SK-N-SH (cell line): ENCODE measurements around the gene CLMN. TPM values are rescaled to one million over a fixed set of nuclear protein-coding genes. Genes with fewer than 3 reads are reported as not detected.

ENCODE experiments used
- CTCF ChIA-PET: fragments of 300-600, 350-600 bp; formaldehyde crosslinking; extraction: SDS; loops from one replicate; lab custom pipeline; 2021; lab: Yijun Ruan, JAX
- POLR2A ChIA-PET: fragments of 350-600 bp; sonication (Branson Sonifier 250); formaldehyde crosslinking; extraction: SDS; loops from one replicate; lab custom pipeline; 2020; ENCODE audit warnings: antibody characterized with exemption, inconsistent platforms; lab: Yijun Ruan, JAX
- DNase-seq: peaks from one replicate; pipeline ENCODE4 v3.0.0; 2012
- H2AFZ ChIP-seq: fragments of 200-600 bp; sonication (generic); 2 replicates; pipeline ENCODE4 v1.8.1; 2016; ENCODE audit warnings: antibody characterized with exemption, mild to moderate bottlenecking, low read depth
- H3F3A ChIP-seq: fragments of 200-600 bp; sonication (generic); replicated peaks from 2 replicates; pipeline ENCODE3; 2016; ENCODE audit warnings: antibody characterized with exemption, mild to moderate bottlenecking; ENCODE audit not compliant: insufficient read depth
- H3K27ac ChIP-seq, 2 experiments: fragments of 200-500 bp in 1 of 2; fragments of 200-600 bp in 1 of 2; sonication (Bioruptor generic) in 1 of 2; sonication (generic), shearing (Covaris generic) in 1 of 2; 2 replicates each; pipeline versions ENCODE4 v1.5.1 to v1.6.1; 2014 to 2016; ENCODE audit warnings: low read depth in 2 of 2, inconsistent platforms in 1 of 2, low read length in 1 of 2, mild to moderate bottlenecking in 1 of 2, mixed read lengths in 1 of 2
- H3K27me3 ChIP-seq: fragments of 200-600 bp; sonication (generic), shearing (Covaris generic); 2 replicates; pipeline ENCODE4 v1.6.1; 2016; ENCODE audit warnings: mixed run types; ENCODE audit not compliant: insufficient read depth
- H3K36me3 ChIP-seq, 2 experiments: fragments of 200-500 bp in 1 of 2; fragments of 200-600 bp in 1 of 2; sonication (Bioruptor generic) in 1 of 2; sonication (generic) in 1 of 2; replicated peaks in 1 of 2; 2 replicates each; pipeline versions ENCODE3 to v1.5.1; 2014 to 2016; ENCODE audit warnings: low read length in 1 of 2, mild to moderate bottlenecking in 1 of 2; ENCODE audit not compliant: insufficient read depth in 2 of 2, control insufficient read depth in 1 of 2
- H3K4me1 ChIP-seq, 2 experiments: fragments of 200-500 bp in 1 of 2; fragments of 200-600 bp in 1 of 2; sonication (Bioruptor generic) in 1 of 2; sonication (generic), shearing (Covaris generic) in 1 of 2; 2 replicates each; pipeline versions ENCODE4 v1.5.1 to v1.6.1; 2014 to 2016; ENCODE audit warnings: low read depth in 1 of 2, low read length in 1 of 2, mixed run types in 1 of 2; ENCODE audit not compliant: insufficient read depth in 2 of 2, control insufficient read depth in 1 of 2
- H3K4me2 ChIP-seq: fragments of 200-600 bp; sonication (generic), shearing (Covaris generic); 2 replicates; pipeline ENCODE4 v1.6.1; 2017; ENCODE audit warnings: mixed run types
- H3K4me3 ChIP-seq, 2 experiments: fragments of 200-500 bp in 1 of 2; fragments of 200-600 bp in 1 of 2; sonication (Bioruptor generic) in 1 of 2; sonication (generic), shearing (Covaris generic) in 1 of 2; 2 replicates each; pipeline versions ENCODE4 v1.5.1 to v1.8.1; 2014 to 2016; ENCODE audit warnings: low read depth in 2 of 2, inconsistent platforms in 1 of 2, low read length in 1 of 2, mild to moderate bottlenecking in 1 of 2, mixed read lengths in 1 of 2, moderate library complexity in 1 of 2
- H3K79me2 ChIP-seq: fragments of 200-600 bp; sonication (generic); 2 replicates; pipeline ENCODE4 v1.8.1; 2017; ENCODE audit warnings: mild to moderate bottlenecking; ENCODE audit not compliant: insufficient read depth
- H3K9ac ChIP-seq: fragments of 200-600 bp; sonication (generic); 2 replicates; pipeline ENCODE4 v1.6.1; 2017; ENCODE audit warnings: mixed run types
- H3K9me2 ChIP-seq: fragments of 200-600 bp; sonication (generic); 2 replicates; pipeline ENCODE4 v1.6.1; 2017; ENCODE audit warnings: mixed run types
- H3K9me3 ChIP-seq: fragments of 200-600 bp; sonication (generic); 2 replicates; pipeline ENCODE4 v1.6.1; 2017; ENCODE audit warnings: mixed run types, mild to moderate bottlenecking, moderate library complexity
- H4K20me1 ChIP-seq: fragments of 200-600 bp; sonication (generic); 2 replicates; pipeline ENCODE4 v1.6.1; 2017; ENCODE audit warnings: mild to moderate bottlenecking, mixed run types; ENCODE audit not compliant: insufficient read depth
- CHD2 ChIP-seq: fragments of 150-350 bp; IDR thresholded peaks from 2 replicates; pipeline ENCODE4 v1.6.1; 2018; ENCODE audit warnings: low read length; ENCODE audit not compliant: partially characterized antibody
- CTCF ChIP-seq: fragments of 200-600 bp; sonication (generic); IDR thresholded peaks from 2 replicates; pipeline ENCODE4 v1.6.1; 2017; ENCODE audit warnings: antibody characterized with exemption, mild to moderate bottlenecking, moderate library complexity
- EP300 ChIP-seq, 2 experiments: IDR thresholded peaks; 2 replicates each; pipeline versions ENCODE4 v1.4.0 to v1.6.1; 2012; ENCODE audit warnings: borderline replicate concordance in 1 of 2, low read depth in 1 of 2, low read length in 1 of 2
- EZH2phosphoT487 ChIP-seq: fragments of 200-600 bp; sonication (generic); IDR thresholded peaks from 2 replicates; pipeline ENCODE4 v1.6.1; 2017; ENCODE audit warnings: low read depth, mixed run types, mild to moderate bottlenecking, antibody characterized with exemption, moderate library complexity, borderline replicate concordance
- FOSL2 ChIP-seq: IDR thresholded peaks from 2 replicates; pipeline ENCODE4 v1.4.0; 2012; ENCODE audit warnings: low read depth, mild to moderate bottlenecking, moderate library complexity, borderline replicate concordance
- GABPA ChIP-seq: IDR thresholded peaks from 2 replicates; pipeline ENCODE4 v1.4.0; 2012; ENCODE audit warnings: low read depth, mild to moderate bottlenecking
- GATA2 ChIP-seq: sonication (generic); formaldehyde crosslinking; IDR thresholded peaks from 2 replicates; pipeline ENCODE4 v1.5.0; 2020; ENCODE audit warnings: mild to moderate bottlenecking, missing genetic modification reagents
- IRF3 ChIP-seq: fragments of 150-350 bp; IDR thresholded peaks from 2 replicates; pipeline ENCODE4 v1.6.1; 2016; ENCODE audit warnings: mild to moderate bottlenecking, low read depth, low read length
- MEF2A ChIP-seq: IDR thresholded peaks from 2 replicates; pipeline ENCODE4 v1.4.0; 2012; ENCODE audit warnings: low read depth, borderline replicate concordance
- MXI1 ChIP-seq: IDR thresholded peaks from 2 replicates; pipeline ENCODE4 v1.6.1; 2012; ENCODE audit warnings: mild to moderate bottlenecking, low read depth, low read length, improper control_type of control experiment
- NFIC ChIP-seq: IDR thresholded peaks from 2 replicates; pipeline ENCODE4 v1.4.0; 2012; ENCODE audit warnings: borderline replicate concordance
- RAD21 ChIP-seq: IDR thresholded peaks from 2 replicates; pipeline ENCODE4 v1.6.1; 2012; ENCODE audit warnings: mild to moderate bottlenecking, low read length
- REST ChIP-seq: IDR thresholded peaks from 2 replicates; pipeline ENCODE4 v1.6.1; 2012; ENCODE audit warnings: mild to moderate bottlenecking, low read depth, low read length, moderate library complexity
- RXRA ChIP-seq: IDR thresholded peaks from 2 replicates; pipeline ENCODE4 v1.4.0; 2012; ENCODE audit warnings: low read depth, mild to moderate bottlenecking, borderline replicate concordance
- TAF1 ChIP-seq: IDR thresholded peaks from 2 replicates; pipeline ENCODE4 v1.6.1; 2012; ENCODE audit warnings: low read depth, mild to moderate bottlenecking, low read length, moderate library complexity, borderline replicate concordance
- TCF12 ChIP-seq: IDR thresholded peaks from 2 replicates; pipeline ENCODE4 v1.4.0; 2012
- TEAD4 ChIP-seq: IDR thresholded peaks from 2 replicates; pipeline ENCODE4 v1.4.0; 2012; ENCODE audit warnings: mild to moderate bottlenecking, borderline replicate concordance; ENCODE audit not compliant: insufficient read depth
- WGBS: methylation state at CpG from one replicate; pipeline ENCODE4 v1.1.6; 2017; ENCODE audit warnings: low lambda C conversion rate; 5-methylcytosine and 5-hydroxymethylcytosine counted together
- polyA plus RNA-seq, 3 experiments: library from polyadenylated mRNA; depleted of rRNA; stranded (reverse); fragments of >200 nt; gene quantifications; 2 replicates each; pipeline ENCODE4 v1.2.3, GENCODE V29; 2012

The CLMN gene
- polyA plus RNA-seq, 1 of the 3 experiments (the other 2 are of a cell fraction): 1.4 TPM

GRCh38 chr14:95262511-95262891 is 57.2 kb downstream of the CLMN start:
- ChIA-PET CTCF (no interaction called here), POLR2A (no interaction called here)
- Histone ChIP-seq H2AFZ (no peak overlapping the region), H3K9me3 (no peaks in the 10 kb centered on the region), H3F3A (peaks cover 21% of the 10 kb centered on the region), H4K20me1 (no peaks in the 10 kb centered on the region), H3K4me1 (peaks cover 17 to 36% of the 10 kb centered on the region in 2 experiments), H3K4me2 (no peak overlapping the region), H3K79me2 (no peaks in the 10 kb centered on the region), H3K27me3 (no peaks in the 10 kb centered on the region), H3K4me3 (no peak overlapping the region), H3K27ac (no peak overlapping the region), H3K36me3 (no peaks in the 10 kb centered on the region), H3K9ac (no peak overlapping the region), H3K9me2 (no peaks in the 10 kb centered on the region)
- TF ChIP-seq RAD21: no peak
- no peak for TF ChIP-seq EP300 (IDR thresholded peaks at IDR 0.05; ENCODE audit: borderline replicate concordance in 1 of 2, low read depth in 1 of 2, low read length in 1 of 2)
- no peak for TF ChIP-seq EZH2phosphoT487
- TF ChIP-seq REST: no peak
- no peak for TF ChIP-seq TAF1
- no peak for TF ChIP-seq NFIC
- no peak for TF ChIP-seq TCF12
- TF ChIP-seq IRF3: no peak
- TF ChIP-seq TEAD4: no peak
- TF ChIP-seq MEF2A: no peak
- no peak for TF ChIP-seq MXI1
- no peak for TF ChIP-seq CTCF
- no peak for TF ChIP-seq FOSL2
- TF ChIP-seq CHD2: no peak
- TF ChIP-seq GATA2 (CRISPR knock-in tag): no peak
- TF ChIP-seq GABPA: no peak
- no peak for TF ChIP-seq RXRA
- 95% methylated on average over 3 of the region's 3 CpGs for whole genome bisulfite sequencing
- DNase-seq: no peak
